ENCODE results near the gene KIRREL3.

- TF ChIP-seq, protein P1, sequence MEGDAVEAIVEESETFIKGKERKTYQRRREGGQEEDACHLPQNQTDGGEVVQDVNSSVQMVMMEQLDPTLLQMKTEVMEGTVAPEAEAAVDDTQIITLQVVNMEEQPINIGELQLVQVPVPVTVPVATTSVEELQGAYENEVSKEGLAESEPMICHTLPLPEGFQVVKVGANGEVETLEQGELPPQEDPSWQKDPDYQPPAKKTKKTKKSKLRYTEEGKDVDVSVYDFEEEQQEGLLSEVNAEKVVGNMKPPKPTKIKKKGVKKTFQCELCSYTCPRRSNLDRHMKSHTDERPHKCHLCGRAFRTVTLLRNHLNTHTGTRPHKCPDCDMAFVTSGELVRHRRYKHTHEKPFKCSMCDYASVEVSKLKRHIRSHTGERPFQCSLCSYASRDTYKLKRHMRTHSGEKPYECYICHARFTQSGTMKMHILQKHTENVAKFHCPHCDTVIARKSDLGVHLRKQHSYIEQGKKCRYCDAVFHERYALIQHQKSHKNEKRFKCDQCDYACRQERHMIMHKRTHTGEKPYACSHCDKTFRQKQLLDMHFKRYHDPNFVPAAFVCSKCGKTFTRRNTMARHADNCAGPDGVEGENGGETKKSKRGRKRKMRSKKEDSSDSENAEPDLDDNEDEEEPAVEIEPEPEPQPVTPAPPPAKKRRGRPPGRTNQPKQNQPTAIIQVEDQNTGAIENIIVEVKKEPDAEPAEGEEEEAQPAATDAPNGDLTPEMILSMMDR (conservative IDR thresholded peaks at IDR 0.05), result no peak
- no peak for TF ChIP-seq EZH2 (IDR thresholded peaks at IDR 0.05; ENCODE audit: low read depth)
Measured at GRCh38 chr11:126390272-126390867, 610.2 kb downstream of the KIRREL3 start.
